Measurements from ENCODE around the gene THADA.

Gene THADA

GRCh38 chr2:43341959-43342757 is 253.7 kb downstream of the THADA start:
- DNase-seq = no peak

GRCh38 chr2:43340945-43341356 is 254.9 kb downstream of the THADA start:
- no peak for DNase-seq

- no peak for DNase-seq
Observed at GRCh38 chr2:43340066-43340465, 255.8 kb downstream of the THADA start.

GRCh38 chr2:43333656-43334144 is 262.1 kb downstream of the THADA start:
- no peak for DNase-seq

- no peak for DNase-seq
Observed at GRCh38 chr2:43333101-43333655, 262.7 kb downstream of the THADA start.

- DNase-seq = no peak
Observed at GRCh38 chr2:43332653-43333052, 263.2 kb downstream of the THADA start.

- no peak for DNase-seq
Observed at GRCh38 chr2:43331422-43331821, 264.4 kb downstream of the THADA start.

GRCh38 chr2:43329637-43330036 is 266.2 kb downstream of the THADA start:
- no peak for DNase-seq

- no peak for DNase-seq
Observed at GRCh38 chr2:43328832-43329231, 267.0 kb downstream of the THADA start.

GRCh38 chr2:43328133-43328532 is 267.7 kb downstream of the THADA start:
- DNase-seq = no peak

- DNase-seq = no peak
Observed at GRCh38 chr2:43327119-43327518, 268.7 kb downstream of the THADA start.

GRCh38 chr2:43326101-43326825 is 269.6 kb downstream of the THADA start:
- no peak for DNase-seq

- DNase-seq = no peak
Observed at GRCh38 chr2:43325107-43325811, 270.6 kb downstream of the THADA start.

GRCh38 chr2:43324259-43325106 is 271.4 kb downstream of the THADA start:
- DNase-seq = no peak

GRCh38 chr2:43323857-43324256 is 272.0 kb downstream of the THADA start:
- DNase-seq = no peak

- no peak for DNase-seq
Observed at GRCh38 chr2:43321446-43321845, 274.4 kb downstream of the THADA start.

GRCh38 chr2:43319541-43319940 is 276.3 kb downstream of the THADA start:
- DNase-seq = no peak

- no peak for DNase-seq
Observed at GRCh38 chr2:43318791-43319190, 277.0 kb downstream of the THADA start.

GRCh38 chr2:43317680-43318079 is 278.2 kb downstream of the THADA start:
- no peak for DNase-seq

- DNase-seq = no peak
Observed at GRCh38 chr2:43317194-43317593, 278.6 kb downstream of the THADA start.

- DNase-seq = no peak
Observed at GRCh38 chr2:43315482-43315881, 280.4 kb downstream of the THADA start.

GRCh38 chr2:43314299-43314927 is 281.4 kb downstream of the THADA start:
- DNase-seq = no peak
